Esophagus squamous epithelium (tissue), 5 donors: ENCODE results near the gene RBFOX2. TPM values are rescaled to one million over a fixed set of nuclear protein-coding genes. Genes with fewer than 3 reads are reported as not detected.

Experiments used
- DNase-seq: peaks from one replicate; lab custom pipeline; 2025; lab: John Stamatoyannopoulos, UW
- H3K27ac ChIP-seq, 4 donors: fragments of 200-600 bp; sonication (generic); one replicate each; pipeline ENCODE4 v1.5.1; 2016 to 2019; ENCODE audit warnings: mild to moderate bottlenecking in 1 of 4
- H3K27me3 ChIP-seq, 4 donors: fragments of 200-600 bp; sonication (generic); 1 replicate in 3 of 4; 2 replicates in 1 of 4; pipeline versions ENCODE4 v1.5.1 to v1.6.0; 2017 to 2021; ENCODE audit warnings: antibody characterized with exemption in 1 of 4
- H3K36me3 ChIP-seq, 3 donors: fragments of 200-600 bp; sonication (generic); one replicate each; pipeline ENCODE4 v1.5.1; 2016 to 2019
- H3K4me1 ChIP-seq, 3 donors: fragments of 200-600 bp; sonication (generic); one replicate each; pipeline ENCODE4 v1.5.1; 2017 to 2019
- H3K4me3 ChIP-seq, 4 donors: fragments of 200-600 bp; sonication (generic); 1 replicate in 3 of 4; 2 replicates in 1 of 4; pipeline ENCODE4 v1.5.1; 2016 to 2019; ENCODE audit warnings: mild to moderate bottlenecking in 2 of 4, moderate library complexity in 1 of 4
- H3K9me3 ChIP-seq, 3 donors: fragments of 200-600 bp; sonication (generic); one replicate each; pipeline ENCODE4 v1.5.1; 2016 to 2019
- POLR2A ChIP-seq, 4 donors: fragments of 450-650 bp; IDR thresholded peaks; one replicate each; pipeline ENCODE4 v1.6.1; 2017; ENCODE audit warnings: antibody characterized with exemption in 4 of 4, mild to moderate bottlenecking in 4 of 4, moderate library complexity in 3 of 4
- whole genome bisulfite sequencing, 2 donors: methylation state at CpG; one replicate each; pipeline ENCODE4 v1.1.5; 2018; 5-methylcytosine and 5-hydroxymethylcytosine counted together
- intact Hi-C: fragments of 100-400 bp; cut with DNase I; formaldehyde crosslinking; loops from one replicate; pipeline ENCODE4 v1.15.0; 2022
- total RNA-seq, 4 donors: library from RNA; depleted of rRNA; stranded (reverse); fragments of >200 nt; gene quantifications; one replicate each; pipeline ENCODE4 v1.1.0, GENCODE V29; 2016
- TF ChIP-seq, protein P1 (sequence below), 6 experiments: fragments of 450-650 bp in 4 of 6; fragments of 200-600 bp in 2 of 6; sonication (generic) in 2 of 6; IDR thresholded peaks; one replicate each; pipeline ENCODE4 v1.5.1; 2016 to 2019; ENCODE audit warnings: antibody characterized with exemption in 6 of 6, mild to moderate bottlenecking in 4 of 6, moderate library complexity in 4 of 6
- donor health status: DM: yes; HTN: yes; CAD: no.

The RBFOX2 gene
- total RNA-seq, 4 donors from 2014 or later, result 33.3 to 69.6 (median 46.3) TPM

GRCh38 chr22:35736701-35737100 lies 291.9 kb downstream of the RBFOX2 start:
- Histone ChIP-seq H3K9me3 (no peaks in the 10 kb centered on the region), H3K36me3 (peaks cover 0 to 50% (median 0%) of the 10 kb centered on the region in 3 donors), H3K4me1 (peaks cover 0 to 22% (median 6%) of the 10 kb centered on the region in 3 donors), H3K27ac (no peak overlapping the region), H3K4me3 (no peak overlapping the region), H3K27me3 (no peaks in the 10 kb centered on the region)
- TF ChIP-seq, protein P1, sequence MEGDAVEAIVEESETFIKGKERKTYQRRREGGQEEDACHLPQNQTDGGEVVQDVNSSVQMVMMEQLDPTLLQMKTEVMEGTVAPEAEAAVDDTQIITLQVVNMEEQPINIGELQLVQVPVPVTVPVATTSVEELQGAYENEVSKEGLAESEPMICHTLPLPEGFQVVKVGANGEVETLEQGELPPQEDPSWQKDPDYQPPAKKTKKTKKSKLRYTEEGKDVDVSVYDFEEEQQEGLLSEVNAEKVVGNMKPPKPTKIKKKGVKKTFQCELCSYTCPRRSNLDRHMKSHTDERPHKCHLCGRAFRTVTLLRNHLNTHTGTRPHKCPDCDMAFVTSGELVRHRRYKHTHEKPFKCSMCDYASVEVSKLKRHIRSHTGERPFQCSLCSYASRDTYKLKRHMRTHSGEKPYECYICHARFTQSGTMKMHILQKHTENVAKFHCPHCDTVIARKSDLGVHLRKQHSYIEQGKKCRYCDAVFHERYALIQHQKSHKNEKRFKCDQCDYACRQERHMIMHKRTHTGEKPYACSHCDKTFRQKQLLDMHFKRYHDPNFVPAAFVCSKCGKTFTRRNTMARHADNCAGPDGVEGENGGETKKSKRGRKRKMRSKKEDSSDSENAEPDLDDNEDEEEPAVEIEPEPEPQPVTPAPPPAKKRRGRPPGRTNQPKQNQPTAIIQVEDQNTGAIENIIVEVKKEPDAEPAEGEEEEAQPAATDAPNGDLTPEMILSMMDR (IDR thresholded peaks at IDR 0.05), result no peak
- no peak for TF ChIP-seq POLR2A (IDR thresholded peaks at IDR 0.05)
- 89 to 92% methylated on average over 12 of the region's 12 CpGs for WGBS, 2 donors
- intact Hi-C loops, result no loop called here
- no peak for DNase-seq

DNA sequence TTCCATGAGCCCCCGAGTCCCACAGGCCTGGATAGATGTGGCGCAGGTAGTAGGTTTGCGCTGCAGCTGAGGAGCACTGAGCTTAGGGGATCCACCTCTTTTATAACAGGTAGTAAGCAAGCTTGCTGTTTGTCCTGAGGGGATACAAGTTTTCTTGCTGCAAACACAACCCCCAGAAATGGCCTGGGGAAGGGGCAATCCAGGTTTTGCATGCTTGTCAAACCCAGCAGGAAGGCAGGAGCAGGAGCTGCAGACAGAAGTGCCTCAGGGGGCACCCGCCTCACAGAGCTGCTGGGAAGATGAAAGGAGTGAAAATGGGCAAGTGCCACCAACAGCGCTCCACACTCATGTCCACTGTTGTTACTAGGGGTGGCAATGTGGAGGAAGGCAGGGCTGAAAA lies 292.5 kb downstream of the RBFOX2 start:
- intact Hi-C loops, result no loop called here
- Histone ChIP-seq H3K4me3 (no peak overlapping the region), H3K27me3 (no peaks in the 10 kb centered on the region), H3K27ac (no peak overlapping the region), H3K36me3 (peaks cover 0 to 44% (median 0%) of the 10 kb centered on the region in 3 donors), H3K4me1 (peaks cover 0 to 22% (median 6%) of the 10 kb centered on the region in 3 donors), H3K9me3 (no peaks in the 10 kb centered on the region)
- TF ChIP-seq, protein P1 (IDR thresholded peaks at IDR 0.05), result no peak
- no peak for TF ChIP-seq POLR2A (IDR thresholded peaks at IDR 0.05)
- WGBS, 2 donors, result 96% methylated on average over 5 of the region's 5 CpGs
- no peak for DNase-seq

DNA sequence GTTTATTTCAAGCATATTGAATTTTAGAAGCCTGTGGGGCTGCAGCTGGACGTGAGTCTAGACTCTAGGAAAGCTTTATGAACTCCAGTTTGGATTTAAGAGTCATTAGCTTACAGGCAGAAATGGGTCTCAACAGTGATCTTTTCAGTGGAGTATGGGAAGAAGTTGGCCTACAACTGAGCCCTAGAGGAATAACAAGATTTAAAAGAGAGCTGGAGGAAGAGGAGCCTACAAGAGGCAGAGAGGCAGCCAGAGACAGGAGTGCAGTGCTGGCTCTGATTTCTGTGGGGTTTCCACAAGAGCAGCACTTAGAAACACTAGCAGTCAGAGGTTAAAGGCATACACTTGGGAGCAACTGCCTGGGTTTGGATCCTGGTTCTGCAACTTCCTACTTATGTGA lies 293.1 kb downstream of the RBFOX2 start:
- no peak overlapping the region for H3K4me3 ChIP-seq
- WGBS, 2 donors, result 55 to 79% methylated on average over 1 of the region's 1 CpG
- H3K36me3 ChIP-seq, result peaks cover 0 to 43% (median 0%) of the 10 kb centered on the region in 3 donors
- H3K27ac ChIP-seq, result no peak overlapping the region
- peaks cover 0 to 22% (median 6%) of the 10 kb centered on the region in 3 donors for H3K4me1 ChIP-seq
- DNase-seq, result no peak
- intact Hi-C loops, result no loop called here
- no peaks in the 10 kb centered on the region for H3K27me3 ChIP-seq
- no peaks in the 10 kb centered on the region for H3K9me3 ChIP-seq
- no peak for TF ChIP-seq POLR2A (IDR thresholded peaks at IDR 0.05)
- TF ChIP-seq, protein P1 (IDR thresholded peaks at IDR 0.05), result no peak

- WGBS, 2 donors, result 74 to 83% methylated on average over 1 to 7 of the region's 7 CpGs
- TF ChIP-seq POLR2A (IDR thresholded peaks at IDR 0.05), result no peak
- TF ChIP-seq, protein P1 (IDR thresholded peaks at IDR 0.05), result no peak
These were observed 294.2 kb downstream of the RBFOX2 start for GRCh38 chr22:35734517-35734827.

GRCh38 chr22:35733791-35734516 lies 294.7 kb downstream of the RBFOX2 start:
- no peak overlapping the region for H3K4me3 ChIP-seq
- no peaks in the 10 kb centered on the region for H3K27me3 ChIP-seq
- intact Hi-C loops, result no loop called here
- H3K9me3 ChIP-seq, result no peaks in the 10 kb centered on the region
- peaks cover 0 to 13% (median 6%) of the 10 kb centered on the region in 3 donors for H3K4me1 ChIP-seq
- peaks cover 0 to 28% (median 0%) of the 10 kb centered on the region in 3 donors for H3K36me3 ChIP-seq
- 29 to 39% methylated on average over 3 to 5 of the region's 7 CpGs for WGBS, 2 donors
- DNase-seq, result no peak
- TF ChIP-seq POLR2A (IDR thresholded peaks at IDR 0.05), result no peak
- TF ChIP-seq, protein P1 (IDR thresholded peaks at IDR 0.05), result peak in 2 of 6 experiments; percentile 25 to 27
- no peak overlapping the region for H3K27ac ChIP-seq

More at GRCh38 chr22:35734517-35734827, 294.2 kb downstream of the RBFOX2 start:
- H3K27ac ChIP-seq, result no peak overlapping the region
- no peak overlapping the region for H3K4me3 ChIP-seq
- intact Hi-C loops, result no loop called here
- H3K27me3 ChIP-seq, result no peaks in the 10 kb centered on the region
- peaks cover 0 to 16% (median 6%) of the 10 kb centered on the region in 3 donors for H3K4me1 ChIP-seq
- H3K36me3 ChIP-seq, result peaks cover 0 to 33% (median 0%) of the 10 kb centered on the region in 3 donors
- DNase-seq, result no peak
- no peaks in the 10 kb centered on the region for H3K9me3 ChIP-seq
